ENCODE measurements around the gene RGL2.
"Not testable (repeated sequence)": the region's sequence is repeated elsewhere in the genome, so short reads cannot be mapped to it uniquely, and the experiment has no call there.

The RGL2 gene

GRCh38 chr6:33290459-33290858, 8.3 kb downstream of the RGL2 start:
- no peak for DNase-seq

GRCh38 chr6:33289784-33290315, 8.9 kb downstream of the RGL2 start:
- DNase-seq = no peak

- DNase-seq = peak; percentile 91
Measured at GRCh38 chr6:33288921-33289783, 9.6 kb downstream of the RGL2 start, which contains the start of the genes PFDN6 and WDR46. Gene PFDN6, plus strand, starts transcription at chr6:33289601. Its CDS starts 256 bp downstream, at chr6:33289857. Gene WDR46, minus strand, starts transcription at chr6:33289239. Its CDS starts 69 bp downstream, at chr6:33289170.

- DNase-seq = no peak
Measured at GRCh38 chr6:33288141-33288920, 10.4 kb downstream of the RGL2 start.

- no peak for DNase-seq
Measured at GRCh38 chr6:33286946-33287914, 11.5 kb downstream of the RGL2 start.

GRCh38 chr6:33285214-33285613, 13.5 kb downstream of the RGL2 start:
- not testable (repeated sequence) for DNase-seq

- no peak for DNase-seq
Measured at GRCh38 chr6:33280539-33280938, 18.2 kb downstream of the RGL2 start.

GRCh38 chr6:33279971-33280511, 18.7 kb downstream of the RGL2 start:
- no peak for DNase-seq

GRCh38 chr6:33279257-33279695, 19.5 kb downstream of the RGL2 start:
- no peak for DNase-seq

- DNase-seq = no peak
Measured at GRCh38 chr6:33278810-33279209, 19.9 kb downstream of the RGL2 start.

GRCh38 chr6:33278392-33278741, 20.4 kb downstream of the RGL2 start:
- DNase-seq = no peak

- DNase-seq = peak; percentile 29
Measured at GRCh38 chr6:33277663-33278391, 20.9 kb downstream of the RGL2 start.

GRCh38 chr6:33276864-33277662, 21.7 kb downstream of the RGL2 start, which contains the start of gene B3GALT4:
Gene B3GALT4, plus strand, starts transcription at chr6:33277123. Its CDS starts 297 bp downstream, at chr6:33277420.
- DNase-seq = peak; percentile 87

GRCh38 chr6:33276581-33276863, 22.2 kb downstream of the RGL2 start:
- no peak for DNase-seq

GRCh38 chr6:33275795-33276580, 22.8 kb downstream of the RGL2 start:
- not testable (repeated sequence) for DNase-seq

- DNase-seq = no peak
Measured at GRCh38 chr6:33273924-33274902, 24.5 kb downstream of the RGL2 start.

GRCh38 chr6:33273129-33273923, 25.4 kb downstream of the RGL2 start:
- DNase-seq = no peak
